A549 (cell line): ENCODE measurements around the gene TMOD1.

Experiments
- CTCF ChIP-seq: fragments of >200 bp; sonication (Bioruptor Twin); formaldehyde crosslinking; IDR thresholded peaks from 3 replicates; pipeline ENCODE4 v1.5.1; 2016
- MAX ChIP-seq: IDR thresholded peaks from 2 replicates; pipeline ENCODE4 v1.6.1; 2012

DNA sequence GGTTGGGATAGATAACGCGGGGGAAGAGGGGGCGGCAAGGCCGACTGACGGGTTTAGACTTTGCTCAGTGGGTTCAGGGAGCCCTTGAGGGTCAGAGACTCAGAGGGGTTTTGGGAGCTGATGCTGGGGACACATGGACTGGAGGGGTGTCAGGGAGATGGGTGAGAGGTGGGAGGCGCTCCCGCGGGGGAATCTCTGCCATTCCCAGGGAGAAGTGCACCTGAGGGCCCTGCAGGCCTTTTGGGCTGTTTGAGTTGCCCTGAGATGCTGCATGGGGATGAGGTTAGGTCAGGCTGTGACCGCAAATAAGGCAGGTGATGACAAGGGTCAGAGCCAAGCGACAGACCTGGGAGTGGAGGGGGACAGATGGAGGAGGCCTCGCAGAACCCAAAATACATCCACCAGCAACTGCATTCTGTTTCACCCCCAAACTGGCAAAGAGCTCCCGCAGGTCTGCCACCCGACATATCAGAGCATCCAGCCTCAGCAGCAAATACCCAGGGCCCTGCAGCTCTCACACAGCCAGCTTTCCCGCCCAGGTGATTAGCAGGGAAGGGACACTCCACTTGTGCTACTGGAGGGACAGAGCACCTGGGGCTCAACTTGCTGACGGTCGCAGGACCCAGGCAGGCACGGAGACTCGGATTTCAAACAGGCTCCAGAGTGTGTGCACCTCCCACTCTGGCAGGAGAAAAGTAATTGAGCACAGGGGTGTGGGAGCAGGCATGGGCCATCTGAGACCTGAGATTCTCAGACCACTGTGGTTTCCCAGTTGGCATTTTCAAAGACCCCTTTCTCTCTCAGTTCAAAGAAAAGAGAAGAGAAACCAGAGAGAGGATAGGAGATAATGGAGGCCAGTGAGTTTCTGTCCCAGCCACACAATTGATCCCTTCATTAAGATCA lies 26.4 kb downstream of the TMOD1 start:
- TF ChIP-seq CTCF, result no peak
- no peak for TF ChIP-seq MAX
